GM21528 (cell line): Measurements from ENCODE around the gene AFF1.

Source experiments
- ATAC-seq: cut with Tn5 transposase; IDR thresholded peaks from one replicate; pipeline ENCODE4 v1.9.1; 2021; ENCODE audit warnings: mild to moderate bottlenecking, moderate library complexity; ENCODE audit not compliant: unreplicated experiment, low FRiP score

AFF1 gene

DNA sequence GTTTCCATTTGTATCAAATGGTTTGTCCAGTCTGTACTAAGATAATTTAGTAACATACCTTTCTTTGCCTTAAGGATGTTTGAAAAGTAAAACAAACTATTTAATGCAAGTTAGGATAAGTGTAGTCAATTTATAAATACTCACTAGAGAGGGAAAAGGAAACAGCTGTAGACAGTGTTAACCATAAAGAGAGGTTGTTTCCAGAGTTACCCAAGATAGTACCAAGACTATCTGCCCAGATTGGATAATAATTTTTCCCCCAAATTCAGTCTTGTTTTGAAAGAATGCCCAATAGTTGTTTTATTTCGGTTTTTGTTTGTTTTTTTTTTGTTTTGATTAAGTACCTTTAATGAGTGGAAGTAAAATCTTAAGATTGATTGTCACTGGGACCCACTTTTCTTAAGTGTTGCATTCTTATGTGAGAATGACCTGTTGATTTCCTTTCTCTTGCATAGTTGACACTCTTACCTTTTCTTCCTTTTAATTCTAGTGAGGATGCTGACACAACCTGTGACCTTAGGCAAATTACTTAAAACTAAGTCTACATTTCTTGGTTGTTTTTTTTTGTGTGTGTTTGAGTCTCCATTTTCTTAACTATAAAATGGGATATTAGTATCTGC, 12.8 kb downstream of the AFF1 start:
- ATAC-seq, result no peak

- ATAC-seq, result no peak
Measured at GRCh38 chr4:86948276-86948675, 13.5 kb downstream of the AFF1 start.

DNA sequence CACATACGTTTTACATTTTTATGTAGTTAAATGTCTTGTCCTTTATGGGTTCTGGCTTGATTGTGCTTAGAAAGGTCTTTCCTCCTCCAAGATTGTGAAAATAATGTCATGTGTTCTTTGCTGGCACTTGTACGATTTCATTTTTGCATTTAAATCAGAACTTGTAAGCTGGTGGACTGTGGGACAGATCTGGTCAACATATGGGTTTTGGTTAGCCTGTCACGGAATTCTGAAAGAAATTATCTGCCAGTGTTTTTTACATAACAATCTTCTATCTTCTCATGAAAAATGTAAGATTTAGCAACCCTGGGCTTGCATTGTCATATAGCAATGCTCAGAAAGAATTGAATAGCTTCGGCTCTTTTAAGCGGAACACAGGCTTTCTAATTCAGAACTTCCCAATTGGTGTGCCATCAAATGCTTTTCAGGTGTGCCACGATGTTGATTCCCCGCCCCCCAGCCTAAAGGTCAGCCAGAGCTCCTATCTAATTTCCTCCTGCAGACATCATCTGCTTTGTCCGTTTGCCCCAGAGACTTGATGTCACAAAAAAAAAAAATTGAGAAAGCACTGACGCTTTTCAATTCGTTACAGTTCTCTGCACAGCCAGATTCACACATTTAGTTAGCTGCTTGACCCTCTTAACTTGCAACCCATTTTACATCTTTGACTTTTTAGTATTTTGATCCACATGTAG, 16.2 kb downstream of the AFF1 start:
- no peak for ATAC-seq

GRCh38 chr4:86955888-86956451, 21.2 kb downstream of the AFF1 start:
- ATAC-seq, result no peak

DNA sequence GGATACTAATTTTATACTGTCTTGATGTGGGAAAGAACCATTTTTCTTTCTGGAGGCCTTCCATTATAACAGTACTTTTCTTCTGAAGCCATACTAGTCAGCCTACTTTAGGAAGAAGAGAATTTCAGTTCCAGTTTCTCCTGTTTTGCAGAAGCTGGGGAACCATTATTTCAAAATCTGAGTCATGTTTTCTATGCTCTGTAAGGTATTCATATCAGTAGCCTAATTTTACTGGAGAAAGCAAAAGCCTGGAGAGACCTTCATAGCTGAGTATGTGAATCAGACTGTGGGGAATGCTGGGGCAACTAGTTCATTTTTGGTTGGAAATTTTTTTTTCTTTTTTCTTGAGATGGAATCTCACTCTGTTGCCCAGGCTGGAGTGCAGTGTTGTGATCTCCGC, 22.4 kb downstream of the AFF1 start:
- peak; percentile 45 for ATAC-seq

DNA sequence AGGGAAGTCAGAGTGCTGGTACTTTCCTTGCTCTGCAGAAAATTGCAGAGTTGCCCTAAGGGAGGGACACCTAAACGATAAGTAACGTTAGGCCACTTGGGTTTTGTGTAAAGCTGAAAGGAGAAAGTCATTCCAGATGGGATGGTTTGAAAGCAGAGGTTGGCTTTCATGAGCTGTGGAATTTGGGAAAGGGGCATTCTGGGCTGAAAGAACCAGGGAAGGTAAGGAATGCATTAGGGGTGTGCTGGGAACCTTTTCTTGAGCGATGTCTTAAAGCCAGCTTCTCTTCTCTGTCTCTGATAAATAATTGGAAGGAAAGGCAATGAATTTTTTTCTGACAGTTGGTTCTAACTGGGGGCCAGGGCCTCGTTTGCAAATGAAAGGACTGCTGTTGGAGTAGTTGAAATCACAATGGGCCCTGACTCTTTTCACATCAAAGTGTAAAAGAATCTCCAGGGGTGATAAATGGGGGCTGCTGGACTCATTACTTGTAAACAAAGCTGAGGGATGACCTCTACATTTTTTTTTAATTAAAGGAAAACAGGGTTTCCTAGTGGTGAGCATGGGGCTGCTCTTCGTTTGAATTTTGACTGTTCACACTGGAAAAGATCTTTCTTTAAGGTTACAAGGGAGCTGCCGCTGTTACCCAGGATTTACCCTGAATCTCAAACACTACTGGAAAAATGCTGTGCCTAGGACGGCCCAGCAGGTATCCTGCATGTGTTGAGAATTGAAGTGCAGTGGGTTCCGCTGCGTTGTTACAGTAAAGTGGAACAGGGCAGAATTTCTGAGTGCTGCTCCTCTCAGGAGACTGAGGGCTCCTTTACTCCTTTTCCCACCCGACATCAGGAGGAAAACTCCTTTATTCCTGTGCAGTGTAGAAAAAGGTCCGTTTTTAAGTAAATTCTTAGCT, 25.0 kb downstream of the AFF1 start:
- no peak for ATAC-seq

DNA sequence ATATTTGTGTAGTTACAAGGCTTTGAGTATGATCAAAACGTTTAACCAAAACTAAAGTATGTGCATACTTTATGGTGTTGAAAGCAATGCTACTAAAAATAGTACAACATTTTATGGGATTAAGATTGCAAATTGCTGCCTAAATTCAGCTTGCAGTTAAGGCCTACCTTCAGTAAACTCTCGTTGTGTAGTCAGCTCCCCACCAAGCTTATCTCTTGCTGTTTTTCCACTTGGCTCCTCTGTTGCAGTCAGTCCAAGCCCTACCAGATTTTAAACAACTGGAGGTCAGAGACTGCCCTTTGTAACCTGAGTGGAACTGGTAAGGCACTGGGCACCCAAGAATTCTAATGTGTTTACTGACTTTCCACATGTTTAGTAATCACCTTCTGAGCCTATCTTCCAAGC, 25.7 kb downstream of the AFF1 start:
- no peak for ATAC-seq

DNA sequence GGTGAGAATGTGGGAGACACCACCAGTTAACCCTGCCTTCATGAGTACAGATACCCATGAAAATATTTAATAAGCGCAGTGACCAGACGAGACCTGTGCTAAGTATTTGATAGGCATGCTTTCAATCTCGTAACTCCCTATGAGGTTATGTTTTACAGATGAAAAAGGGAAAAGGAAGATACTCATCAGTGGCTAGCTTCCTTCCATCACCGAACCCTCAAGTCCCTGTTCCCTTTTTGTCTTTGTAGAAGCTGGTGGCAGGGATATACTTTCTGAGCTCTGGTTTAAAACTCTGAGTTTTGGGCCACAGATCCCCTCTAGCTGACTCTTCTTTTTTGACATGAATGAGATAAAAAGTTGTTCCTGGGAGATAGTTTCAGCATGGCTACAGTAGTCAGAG, 26.3 kb downstream of the AFF1 start:
- peak; percentile 8 for ATAC-seq

- ATAC-seq, result peak; percentile 91
Measured at GRCh38 chr4:86961605-86962295, 26.9 kb downstream of the AFF1 start.

DNA sequence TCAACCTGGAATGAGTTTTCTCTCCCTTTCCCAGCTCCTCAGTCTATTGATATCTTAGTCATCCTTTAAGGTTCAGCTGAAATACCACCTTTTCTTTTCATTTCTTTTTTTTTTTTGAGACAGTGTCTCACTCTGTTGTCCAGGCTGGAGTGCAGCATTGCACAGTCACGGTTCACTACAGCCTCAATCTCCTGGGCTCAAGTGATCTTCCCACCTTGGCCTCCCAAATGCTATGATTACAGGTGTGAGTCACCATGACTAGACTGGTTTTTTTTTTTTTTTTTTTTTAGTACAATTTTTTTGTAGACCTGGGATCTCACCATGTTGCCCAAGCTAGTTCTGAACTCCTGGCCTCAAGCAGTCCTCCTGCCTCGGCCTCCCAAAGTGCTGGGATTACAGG, 28.9 kb downstream of the AFF1 start:
- ATAC-seq, result no peak

DNA sequence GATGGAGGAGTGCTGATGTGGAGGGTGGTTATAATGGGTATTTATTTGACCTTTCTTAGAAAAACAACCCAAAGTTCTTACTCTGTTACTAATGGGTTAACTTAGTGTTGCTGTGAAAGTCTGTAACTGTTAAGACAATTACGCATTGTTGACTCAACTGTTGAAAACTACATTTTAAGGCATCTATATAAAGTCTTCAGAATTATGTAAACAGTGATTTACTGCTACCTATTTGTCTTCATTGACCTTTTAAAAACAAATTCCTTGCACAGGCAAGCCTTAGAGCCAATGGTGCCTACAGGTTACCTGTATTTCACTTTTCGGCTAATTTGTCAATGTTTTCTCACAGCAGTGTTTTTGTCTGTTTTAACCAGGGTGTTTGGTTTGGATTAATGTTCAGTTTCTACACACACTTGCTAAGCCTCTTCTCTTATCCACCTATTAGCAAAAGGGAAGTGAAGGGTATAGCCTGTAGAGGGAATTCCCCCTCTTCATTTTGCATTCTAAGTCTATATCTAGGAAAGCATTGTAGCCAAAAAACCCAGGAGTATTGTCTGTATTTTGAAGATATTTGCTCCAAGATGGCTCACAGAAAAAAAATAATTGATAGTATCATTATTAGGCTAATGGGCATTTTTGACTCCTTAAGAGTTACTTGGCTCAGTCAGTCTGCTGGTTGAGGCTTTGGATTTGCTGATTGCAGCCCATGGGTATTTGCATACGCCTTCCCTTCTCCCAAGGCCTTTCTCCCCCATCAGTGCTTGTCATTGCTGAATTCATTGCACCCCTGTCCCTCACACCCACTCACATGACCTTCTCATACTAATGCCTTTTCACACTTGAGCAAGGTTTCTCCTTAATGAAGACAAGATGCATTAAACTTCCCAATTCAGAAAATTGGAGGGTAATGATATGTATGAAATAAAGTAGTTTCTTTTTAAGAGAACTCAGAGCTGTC, 30.5 kb downstream of the AFF1 start:
- peak; percentile 47 for ATAC-seq

GRCh38 chr4:86967073-86967472, 32.3 kb downstream of the AFF1 start:
- no peak for ATAC-seq

DNA sequence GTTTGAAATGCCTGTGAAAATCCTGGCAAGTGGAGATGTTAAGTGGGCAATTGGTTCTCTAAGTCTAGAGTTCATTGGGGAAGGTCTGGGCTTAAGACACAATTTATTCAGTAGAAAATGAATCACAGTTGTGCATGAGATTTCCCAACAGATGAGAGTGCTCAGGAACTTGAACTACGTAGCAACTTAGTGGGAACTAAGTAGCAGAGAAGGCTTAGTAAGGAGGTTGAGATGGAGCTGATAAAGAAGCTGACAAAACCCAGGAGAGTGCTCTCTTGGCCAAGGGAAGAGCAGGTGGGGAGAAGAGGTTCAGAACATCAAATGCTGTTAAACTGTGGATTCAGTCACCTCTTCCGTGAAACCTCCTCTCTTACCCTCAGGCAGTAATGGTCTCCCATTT, 33.0 kb downstream of the AFF1 start:
- ATAC-seq, result no peak

DNA sequence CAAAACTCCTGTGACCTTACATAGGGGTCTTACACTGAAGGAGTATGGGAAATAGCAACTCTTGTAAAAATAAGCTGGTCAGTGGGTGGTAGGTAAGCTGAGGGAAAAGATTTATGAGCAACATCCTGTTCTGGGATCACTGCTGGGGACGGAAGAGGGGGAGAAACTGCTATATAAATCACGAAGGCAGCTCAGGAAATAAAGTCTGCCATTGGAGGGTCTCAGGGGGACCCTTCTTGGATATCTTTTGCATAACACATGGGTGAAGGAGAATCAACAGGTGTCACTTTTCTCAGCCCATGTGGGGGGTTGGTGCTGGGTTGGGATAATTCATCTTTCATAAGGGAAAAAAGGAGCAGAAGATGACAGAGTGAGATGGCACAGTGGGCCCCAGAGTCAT, 33.7 kb downstream of the AFF1 start:
- no peak for ATAC-seq

GRCh38 chr4:86970447-86971354, 35.9 kb downstream of the AFF1 start:
- no peak for ATAC-seq

DNA sequence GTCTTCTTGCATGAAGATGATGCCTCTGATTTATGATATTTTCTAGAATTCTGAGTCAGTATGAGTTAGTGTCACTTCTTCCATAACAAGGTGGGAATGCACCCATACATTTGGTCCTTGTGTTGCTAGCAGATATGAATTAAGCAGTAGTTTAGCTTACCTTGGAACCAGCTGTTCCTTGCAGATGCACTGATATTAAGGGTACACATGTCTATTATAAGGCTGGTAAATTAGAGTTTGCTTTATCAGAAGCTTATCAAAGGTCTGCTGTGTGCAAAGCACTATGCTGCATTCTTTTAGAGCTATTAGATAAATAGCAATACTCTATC, 36.5 kb downstream of the AFF1 start:
- ATAC-seq, result no peak

- no peak for ATAC-seq
Measured at GRCh38 chr4:86972997-86973396, 38.2 kb downstream of the AFF1 start.

DNA sequence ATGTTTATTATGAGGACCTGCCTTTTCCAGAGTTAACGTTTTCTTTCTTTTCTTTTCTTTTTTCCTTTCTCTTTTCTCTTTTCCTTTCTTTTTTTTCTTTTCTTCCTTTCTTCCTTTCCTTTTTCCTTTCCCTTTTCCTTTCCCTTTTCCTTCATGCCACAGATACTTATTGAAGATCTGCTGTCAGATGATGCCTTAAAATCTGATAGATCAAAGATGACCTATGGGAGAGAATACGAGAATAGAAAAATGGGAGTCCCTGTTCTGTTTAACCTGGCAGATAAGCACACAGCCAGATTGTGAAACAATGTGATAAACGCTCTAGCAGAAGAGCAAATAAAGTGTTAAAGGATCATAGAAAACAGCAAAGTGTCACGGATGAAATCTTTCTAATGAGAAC, 38.9 kb downstream of the AFF1 start:
- no peak for ATAC-seq
